ENCODE measurements around the gene ASB13. TPM values are rescaled to one million over a fixed set of nuclear protein-coding genes. Genes with fewer than 3 reads are reported as not detected.

Gene ASB13
- total and polyA plus RNA-seq, 2 experiments from 2014 or later: 11.6 to 20.2 TPM

- TF ChIP-seq REST (IDR thresholded peaks at IDR 0.05; ENCODE audit: unreplicated experiment): no peak
- no peak for TF ChIP-seq EZH2 (IDR thresholded peaks at IDR 0.05; ENCODE audit: low read depth, unreplicated experiment)
- no peak for TF ChIP-seq ZNF331 (CRISPR knock-in tag; IDR thresholded peaks at IDR 0.05; ENCODE audit: low read depth)
- TF ChIP-seq NANOG (IDR thresholded peaks at IDR 0.05; ENCODE audit: borderline replicate concordance): no peak
- no peak for TF ChIP-seq ETS1 (IDR thresholded peaks at IDR 0.05)
- TF ChIP-seq STAT1 (IDR thresholded peaks at IDR 0.05; ENCODE audit: unreplicated experiment): no peak
- TF ChIP-seq ZNF114 (CRISPR knock-in tag; IDR thresholded peaks at IDR 0.05): no peak
These were observed 25.4 kb upstream of the ASB13 start (continued) for GRCh38 chr10:5691786-5692185.

GRCh38 chr10:5688587-5688986, 22.2 kb upstream of the ASB13 start:
- no peak overlapping the region for H2AFZ ChIP-seq
- H3K27ac Mint-ChIP-seq: no peak overlapping the region
- ATAC-seq: no peak
- DNase-seq (ENCODE audit: low spot score): no peak
- H3F3A ChIP-seq (replicated peaks; ENCODE audit: low read depth): 0 out of 2 replicates have a peak, but pooled peaks cover 6% of the 10 kb centered on the region
- peaks cover 5% of the 10 kb centered on the region; the same call in 2 of the 3 replicates for H3K9me3 Mint-ChIP-seq
- no peak overlapping the region for H3K4me3 ChIP-seq
- peaks cover 6% of the 10 kb centered on the region for H3K9me2 ChIP-seq (ENCODE audit: insufficient read depth)
- peaks cover 40% of the 10 kb centered on the region for H4K20me1 ChIP-seq (replicated peaks; ENCODE audit: insufficient read depth)
- H3K4me1 Mint-ChIP-seq: peaks cover 32% of the 10 kb centered on the region
- peaks cover 12% of the 10 kb centered on the region for H3K27me3 Mint-ChIP-seq (ENCODE audit: insufficient read depth, low read depth, poor library complexity)
- H3K4me3 Mint-ChIP-seq: no peak overlapping the region
- peaks cover 6% of the 10 kb centered on the region; the same call in 1 of the 2 replicates for H3K27me3 ChIP-seq (ENCODE audit: insufficient read depth)
- peaks cover 22% of the 10 kb centered on the region for H3K4me1 ChIP-seq (ENCODE audit: insufficient read depth)
- H3K79me2 ChIP-seq (replicated peaks; ENCODE audit: insufficient read depth): peaks cover 83% of the 10 kb centered on the region
- no peak overlapping the region for H3K27ac ChIP-seq (ENCODE audit: low read depth)
- TF ChIP-seq STAT1 (IDR thresholded peaks at IDR 0.05; ENCODE audit: unreplicated experiment): no peak
- no peak overlapping the region for H3K4me2 ChIP-seq
- H3K36me3 Mint-ChIP-seq (ENCODE audit: low read depth): peaks cover 5% of the 10 kb centered on the region; the same call in 1 of the 3 replicates
- H3K36me3 ChIP-seq (ENCODE audit: insufficient read depth): no peaks in the 10 kb centered on the region

- peaks cover 37% of the 10 kb centered on the region for H4K20me1 ChIP-seq (replicated peaks; ENCODE audit: insufficient read depth)
- no peak for ATAC-seq
- H3K27me3 ChIP-seq (ENCODE audit: insufficient read depth): peaks cover 20% of the 10 kb centered on the region
- DNase-seq (ENCODE audit: low spot score): no peak
- H3K36me3 Mint-ChIP-seq (ENCODE audit: low read depth): peaks cover 5% of the 10 kb centered on the region; the same call in 1 of the 3 replicates
- H3F3A ChIP-seq (replicated peaks; ENCODE audit: low read depth): 0 out of 2 replicates have a peak, but pooled peaks cover 6% of the 10 kb centered on the region
- no peak overlapping the region for H2AFZ ChIP-seq
- peaks cover 15% of the 10 kb centered on the region for H3K4me1 Mint-ChIP-seq
- peaks cover 9% of the 10 kb centered on the region; the same call in 1 of the 2 replicates for H3K4me1 ChIP-seq (ENCODE audit: insufficient read depth)
- peak overlapping the region; percentile 89 for H3K4me2 ChIP-seq
- peaks cover 12% of the 10 kb centered on the region for H3K27me3 Mint-ChIP-seq (ENCODE audit: insufficient read depth, low read depth, poor library complexity)
- peaks cover 55% of the 10 kb centered on the region for H3K79me2 ChIP-seq (replicated peaks; ENCODE audit: insufficient read depth)
- H3K4me3 Mint-ChIP-seq: peak overlapping the region; percentile 99
- peaks cover 6% of the 10 kb centered on the region for H3K9me2 ChIP-seq (ENCODE audit: insufficient read depth)
- H3K36me3 ChIP-seq (ENCODE audit: insufficient read depth): no peaks in the 10 kb centered on the region
- no peak overlapping the region; the same call in 1 of the 2 replicates for H3K27ac Mint-ChIP-seq
- H3K27ac ChIP-seq (ENCODE audit: low read depth): no peak overlapping the region
- peaks cover 5% of the 10 kb centered on the region; the same call in 2 of the 3 replicates for H3K9me3 Mint-ChIP-seq
- H3K4me3 ChIP-seq: peak overlapping the region; percentile 57
- no peak for TF ChIP-seq ETS1 (IDR thresholded peaks at IDR 0.05)
- peak in 1 of 2 experiments; percentile 2; a peak in 1 of 4 replicates for TF ChIP-seq CTCF (conservative IDR thresholded peaks at IDR 0.05; ENCODE audit: low read depth in 2 of 2)
These were observed 19.4 kb upstream of the ASB13 start for GRCh38 chr10:5685764-5686240.

Data from GM23338 (cell line).